Neuron (in vitro differentiated cells): ENCODE results near the gene SAPCD2.
"Not testable (repeated sequence)": the region's sequence is repeated elsewhere in the genome, so short reads cannot be mapped to it uniquely, and the experiment has no call there.

Source experiments
- H2AFZ ChIP-seq: one replicate; pipeline ENCODE4 v1.6.1; 2013; ENCODE audit warnings: low read depth, mild to moderate bottlenecking, inconsistent platforms, low read length, moderate library complexity
- H3K27me3 ChIP-seq: one replicate; pipeline ENCODE4 v1.6.1; 2013; ENCODE audit warnings: low read length; ENCODE audit not compliant: insufficient read depth
- H3K36me3 ChIP-seq: one replicate; pipeline ENCODE4 v1.6.1; 2013; ENCODE audit warnings: low read length; ENCODE audit not compliant: insufficient read depth
- H3K4me1 ChIP-seq: one replicate; pipeline ENCODE4 v1.6.1; 2013; ENCODE audit warnings: low read length; ENCODE audit not compliant: insufficient read depth
- H3K4me3 ChIP-seq: 2 replicates; pipeline ENCODE4 v1.5.1; 2013; ENCODE audit warnings: mild to moderate bottlenecking, low read length, moderate library complexity
- H3K9me3 ChIP-seq: one replicate; pipeline ENCODE4 v1.6.1; 2013; ENCODE audit warnings: low read length

The SAPCD2 gene

GRCh38 chr9:137038916-137039315, 31.4 kb downstream of the SAPCD2 start:
- no peaks in the 10 kb centered on the region for H3K9me3 ChIP-seq
- H2AFZ ChIP-seq = no peak overlapping the region
- peaks cover 26% of the 10 kb centered on the region for H3K4me1 ChIP-seq
- H3K4me3 ChIP-seq = no peak overlapping the region
- H3K27me3 ChIP-seq = no peaks in the 10 kb centered on the region
- H3K36me3 ChIP-seq = peaks cover 22% of the 10 kb centered on the region

- peaks cover 17% of the 10 kb centered on the region for H3K4me1 ChIP-seq
- H3K27me3 ChIP-seq = no peaks in the 10 kb centered on the region
- H3K9me3 ChIP-seq = no peaks in the 10 kb centered on the region
- H2AFZ ChIP-seq = no peak overlapping the region
- H3K4me3 ChIP-seq = no peak overlapping the region
- peaks cover 22% of the 10 kb centered on the region for H3K36me3 ChIP-seq
These were observed 32.9 kb downstream of the SAPCD2 start for GRCh38 chr9:137037483-137037882.

- Histone ChIP-seq H3K4me3 (no peak overlapping the region), H3K4me1 (peaks cover 17% of the 10 kb centered on the region), H3K36me3 (peaks cover 22% of the 10 kb centered on the region), H2AFZ (no peak overlapping the region), H3K27me3 (no peaks in the 10 kb centered on the region), H3K9me3 (no peaks in the 10 kb centered on the region)
These were observed 33.3 kb downstream of the SAPCD2 start for GRCh38 chr9:137037035-137037434.

GRCh38 chr9:137035937-137036336, 34.4 kb downstream of the SAPCD2 start:
- no peak overlapping the region for H2AFZ ChIP-seq
- H3K4me3 ChIP-seq = no peak overlapping the region
- peaks cover 7% of the 10 kb centered on the region for H3K4me1 ChIP-seq
- H3K36me3 ChIP-seq = peaks cover 22% of the 10 kb centered on the region
- no peaks in the 10 kb centered on the region for H3K9me3 ChIP-seq
- no peaks in the 10 kb centered on the region for H3K27me3 ChIP-seq

- Histone ChIP-seq H3K4me3 (no peak overlapping the region), H3K36me3 (peaks cover 22% of the 10 kb centered on the region), H3K9me3 (no peaks in the 10 kb centered on the region)
These were observed 34.9 kb downstream of the SAPCD2 start for GRCh38 chr9:137035507-137035834.

GRCh38 chr9:137034709-137035506, 35.4 kb downstream of the SAPCD2 start:
- no peak overlapping the region for H2AFZ ChIP-seq
- H3K4me3 ChIP-seq = no peak overlapping the region
- H3K36me3 ChIP-seq = peaks cover 20% of the 10 kb centered on the region
- H3K4me1 ChIP-seq = no peaks in the 10 kb centered on the region
- no peaks in the 10 kb centered on the region for H3K27me3 ChIP-seq
- no peaks in the 10 kb centered on the region for H3K9me3 ChIP-seq

More at GRCh38 chr9:137035507-137035834, 34.9 kb downstream of the SAPCD2 start:
- Histone ChIP-seq H3K27me3 (no peaks in the 10 kb centered on the region), H2AFZ (no peak overlapping the region), H3K4me1 (peaks cover 2% of the 10 kb centered on the region)

- Histone ChIP-seq H3K4me3 (no peak overlapping the region), H2AFZ (no peak overlapping the region), H3K36me3 (peaks cover 13% of the 10 kb centered on the region), H3K4me1 (no peaks in the 10 kb centered on the region), H3K27me3 (no peaks in the 10 kb centered on the region), H3K9me3 (no peaks in the 10 kb centered on the region)
These were observed 36.2 kb downstream of the SAPCD2 start for GRCh38 chr9:137034039-137034708.

GRCh38 chr9:137033481-137033880, 36.9 kb downstream of the SAPCD2 start:
- H2AFZ ChIP-seq, H3K36me3 ChIP-seq, H3K27me3 ChIP-seq, H3K4me1 ChIP-seq, H3K9me3 ChIP-seq, H3K4me3 ChIP-seq: not testable (repeated sequence)

GRCh38 chr9:137032858-137033257, 37.5 kb downstream of the SAPCD2 start:
- Histone ChIP-seq H3K4me1 (peaks cover 2% of the 10 kb centered on the region), H3K9me3 (no peaks in the 10 kb centered on the region), H2AFZ (no peak overlapping the region), H3K27me3 (no peaks in the 10 kb centered on the region), H3K4me3 (no peak overlapping the region), H3K36me3 (peaks cover 6% of the 10 kb centered on the region)

- H3K27me3 ChIP-seq = no peaks in the 10 kb centered on the region
- H3K4me1 ChIP-seq = peaks cover 8% of the 10 kb centered on the region
- peaks cover 2% of the 10 kb centered on the region for H3K36me3 ChIP-seq
- H3K4me3 ChIP-seq = no peak within 1 kb of the TSS
- no peak within 1 kb of the TSS for H2AFZ ChIP-seq
- no peaks in the 10 kb centered on the region for H3K9me3 ChIP-seq
These were observed 38.3 kb downstream of the SAPCD2 start, which contains the start of gene FUT7 for GRCh38 chr9:137031904-137032640. TSS of gene FUT7 (minus strand) at chr9:137032088. CDS start at chr9:137031991, 97 bp downstream.

- Histone ChIP-seq H3K27me3 (no peaks in the 10 kb centered on the region), H3K9me3 (no peaks in the 10 kb centered on the region), H3K36me3 (no peaks in the 10 kb centered on the region), H3K4me3 (no peak overlapping the region), H2AFZ (no peak overlapping the region), H3K4me1 (peaks cover 20% of the 10 kb centered on the region)
These were observed 39.5 kb downstream of the SAPCD2 start for GRCh38 chr9:137030538-137031527.

- peaks cover 28% of the 10 kb centered on the region for H3K4me1 ChIP-seq
- H2AFZ ChIP-seq = no peak overlapping the region
- H3K4me3 ChIP-seq = no peak overlapping the region
- H3K9me3 ChIP-seq = no peaks in the 10 kb centered on the region
- H3K36me3 ChIP-seq = no peaks in the 10 kb centered on the region
- H3K27me3 ChIP-seq = no peaks in the 10 kb centered on the region
These were observed 40.4 kb downstream of the SAPCD2 start for GRCh38 chr9:137030006-137030405.
